ENCODE results near the gene NRG3. TPM values are rescaled to one million over a fixed set of nuclear protein-coding genes. Genes with fewer than 3 reads are reported as not detected.
A peak's percentile ranks its signal among the peaks of the same experiment; 100 is the strongest.

The NRG3 gene
- total and polyA plus RNA-seq, 12 donors = 0.46 to 3.8 (median 1.3) TPM

DNA sequence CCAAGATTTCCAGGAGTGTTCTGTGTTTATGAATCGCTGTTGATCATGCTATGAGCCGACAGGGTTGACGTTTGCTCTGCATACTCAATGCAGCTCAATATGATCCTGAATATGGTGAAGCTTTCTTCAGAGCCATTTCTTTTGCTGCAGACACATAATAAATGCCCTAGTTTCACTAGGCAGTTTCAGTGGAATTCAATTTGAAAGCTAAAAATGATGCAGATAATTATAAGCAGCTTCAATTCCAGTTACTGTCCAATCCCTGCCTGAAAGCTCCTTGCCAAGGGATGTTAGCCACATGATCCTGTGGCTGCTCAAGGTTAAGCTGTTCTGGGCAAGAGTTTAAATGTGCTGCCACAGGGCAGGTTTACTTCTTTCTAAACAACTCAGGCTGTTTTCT lies 805.6 kb downstream of the NRG3 start:
- intact Hi-C loops (cut with DNase I) = no loop called here
- peaks cover 5 to 8% of the 10 kb centered on the region in 2 donors for H3K4me1 ChIP-seq (replicated peaks in 1 of 2)
- TF ChIP-seq CTCF (IDR thresholded peaks at IDR 0.05) (no peak), POLR2A (IDR thresholded peaks at IDR 0.05) (no peak)
- H3K36me3 ChIP-seq (replicated peaks in 1 of 2) = no peaks in the 10 kb centered on the region
- H3K4me3 ChIP-seq = no peak overlapping the region
- DNase-seq = peak; percentile 39 to 70 (median 62)
- H3K27me3 ChIP-seq = no peaks in the 10 kb centered on the region
- no peak overlapping the region for H3K27ac ChIP-seq
- no peaks in the 10 kb centered on the region for H3K9me3 ChIP-seq (replicated peaks in 1 of 3)
- WGBS, 4 donors = 43 to 56% (median 51%) methylated on average over 3 of the region's 3 CpGs

DNA sequence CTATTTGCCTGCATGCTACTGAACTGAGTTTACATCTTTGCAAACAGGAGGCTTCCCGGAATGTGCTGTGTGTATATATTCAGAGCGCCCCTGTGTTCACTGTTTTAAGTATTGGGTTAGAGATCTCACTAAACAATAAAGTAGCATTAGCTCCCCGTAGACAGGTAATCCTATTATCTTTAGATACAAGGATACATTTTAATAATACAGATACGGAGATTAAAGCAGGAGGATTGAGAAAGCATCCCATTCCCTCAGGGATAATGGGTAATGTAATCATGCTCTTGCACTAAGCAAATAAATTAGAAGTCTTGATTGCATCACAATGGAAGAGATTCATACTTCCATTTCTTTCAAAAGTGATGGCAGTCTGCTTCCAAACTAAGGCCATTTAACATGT lies 809.0 kb downstream of the NRG3 start:
- TF ChIP-seq CTCF (IDR thresholded peaks at IDR 0.05) (no peak), POLR2A (IDR thresholded peaks at IDR 0.05) (no peak)
- whole genome bisulfite sequencing, 4 donors = 75 to 87% (median 86%) methylated on average over 4 of the region's 4 CpGs
- Histone ChIP-seq H3K4me1 (replicated peaks in 1 of 2) (peaks cover 5 to 8% of the 10 kb centered on the region in 2 donors), H3K27ac (no peak overlapping the region), H3K4me3 (no peak overlapping the region), H3K9me3 (replicated peaks in 1 of 3) (no peaks in the 10 kb centered on the region), H3K27me3 (no peaks in the 10 kb centered on the region), H3K36me3 (replicated peaks in 1 of 2) (no peaks in the 10 kb centered on the region)
- no peak for DNase-seq
- intact Hi-C loops (cut with DNase I) = no loop called here

DNA sequence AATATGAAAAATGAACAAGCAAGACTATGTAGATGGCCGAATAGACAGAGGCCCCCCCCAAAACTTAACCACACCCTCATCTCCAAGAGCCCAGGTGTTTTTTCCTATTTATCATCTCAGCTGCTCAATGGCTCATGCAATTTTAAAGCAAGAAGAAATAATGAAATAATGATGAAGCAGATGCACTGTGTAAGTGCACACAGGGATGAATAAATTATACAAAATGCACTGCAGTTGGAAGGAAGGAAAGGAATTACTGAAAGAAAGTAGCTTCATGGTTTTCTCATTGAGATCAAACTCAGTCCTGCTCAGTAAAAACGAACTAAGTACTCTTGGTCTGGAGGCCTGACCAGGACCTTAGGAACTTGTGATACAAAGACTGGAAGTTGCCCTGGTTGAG lies 810.1 kb downstream of the NRG3 start:
- TF ChIP-seq CTCF (IDR thresholded peaks at IDR 0.05) (no peak), POLR2A (IDR thresholded peaks at IDR 0.05) (no peak)
- H3K9me3 ChIP-seq (replicated peaks in 1 of 3) = no peaks in the 10 kb centered on the region
- no peaks in the 10 kb centered on the region for H3K27me3 ChIP-seq
- intact Hi-C loops (cut with DNase I) = no loop called here
- peaks cover 5 to 8% of the 10 kb centered on the region in 2 donors for H3K4me1 ChIP-seq (replicated peaks in 1 of 2)
- no peak for DNase-seq
- no peak overlapping the region for H3K27ac ChIP-seq
- H3K4me3 ChIP-seq = no peak overlapping the region
- H3K36me3 ChIP-seq (replicated peaks in 1 of 2) = no peaks in the 10 kb centered on the region
- WGBS, 4 donors = 76 to 86% (median 80%) methylated on average over 2 of the region's 2 CpGs

DNA sequence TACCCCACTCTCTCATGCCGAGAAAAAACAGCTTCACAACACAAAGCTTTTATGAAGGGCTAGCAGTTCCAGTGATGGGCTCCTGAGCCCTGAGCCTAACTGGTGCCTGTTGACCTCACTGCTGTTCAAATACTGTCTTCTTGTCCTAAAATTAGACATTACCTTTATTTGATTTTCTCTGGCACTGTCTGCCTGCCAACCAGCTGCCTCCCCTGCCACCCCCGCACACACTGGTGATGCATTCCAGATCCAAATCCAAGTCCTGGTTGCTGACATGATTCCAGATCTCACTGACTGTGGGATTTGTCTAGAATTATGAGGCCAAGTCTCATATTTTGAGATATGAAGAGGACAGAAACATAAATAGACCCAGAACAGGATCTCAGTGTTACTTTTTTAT lies 816.2 kb downstream of the NRG3 start:
- peak in 1 of 7 donors; percentile 63 for DNase-seq
- no peaks in the 10 kb centered on the region for H3K27me3 ChIP-seq
- intact Hi-C loops (cut with DNase I) = no loop called here
- no peak for TF ChIP-seq CTCF (IDR thresholded peaks at IDR 0.05)
- no peak for TF ChIP-seq POLR2A (IDR thresholded peaks at IDR 0.05)
- H3K36me3 ChIP-seq (replicated peaks in 1 of 2) = no peaks in the 10 kb centered on the region
- H3K9me3 ChIP-seq (replicated peaks in 1 of 3) = no peaks in the 10 kb centered on the region
- 80 to 92% (median 87%) methylated on average over 2 of the region's 2 CpGs for WGBS, 4 donors
- no peak overlapping the region for H3K27ac ChIP-seq
- no peaks in the 10 kb centered on the region for H3K4me1 ChIP-seq (replicated peaks in 1 of 2)
- no peak overlapping the region for H3K4me3 ChIP-seq
